ENCODE data around the gene FBXW9.
"Not testable (repeated sequence)": the region's sequence is repeated elsewhere in the genome, so short reads cannot be mapped to it uniquely, and the experiment has no call there.

FBXW9 gene

GRCh38 chr19:12681074-12681987, 15.1 kb downstream of the FBXW9 start, which contains the start of gene DHPS:
Gene DHPS (minus strand): TSS chr19:12681880. CDS start chr19:12681766, 114 bp downstream.
- DNase-seq (ENCODE audit: low read depth in 2 of 2), result peak; percentile 79 to 86

- DNase-seq (ENCODE audit: low read depth in 2 of 2), result no peak
Observed at GRCh38 chr19:12680034-12680433, 16.4 kb downstream of the FBXW9 start.

- DNase-seq (ENCODE audit: low read depth in 2 of 2), result not testable (repeated sequence)
Observed at GRCh38 chr19:12678039-12678438, 18.4 kb downstream of the FBXW9 start.

GRCh38 chr19:12676928-12677327, 19.5 kb downstream of the FBXW9 start:
- DNase-seq (ENCODE audit: low read depth in 2 of 2), result no peak

- DNase-seq (ENCODE audit: low read depth in 2 of 2), result peak; percentile 70 to 71
Observed at GRCh38 chr19:12676384-12676792, 20.0 kb downstream of the FBXW9 start.

GRCh38 chr19:12675940-12676339, 20.5 kb downstream of the FBXW9 start:
- DNase-seq (ENCODE audit: low read depth in 2 of 2), result no peak

- DNase-seq (ENCODE audit: low read depth in 2 of 2), result no peak
Observed at GRCh38 chr19:12675399-12675798, 21.0 kb downstream of the FBXW9 start.

- DNase-seq (ENCODE audit: low read depth in 2 of 2), result no peak
Observed at GRCh38 chr19:12672744-12673143, 23.7 kb downstream of the FBXW9 start.

- no peak for DNase-seq (ENCODE audit: low read depth in 2 of 2)
Observed at GRCh38 chr19:12670159-12670928, 26.1 kb downstream of the FBXW9 start.

- peak; percentile 52 to 54 for DNase-seq (ENCODE audit: low read depth in 2 of 2)
Observed at GRCh38 chr19:12669270-12670158, 26.9 kb downstream of the FBXW9 start.

- peak; percentile 38 to 53 for DNase-seq (ENCODE audit: low read depth in 2 of 2)
Observed at GRCh38 chr19:12668932-12669269, 27.5 kb downstream of the FBXW9 start.

GRCh38 chr19:12668346-12668745, 28.1 kb downstream of the FBXW9 start:
- no peak for DNase-seq (ENCODE audit: low read depth in 2 of 2)

- DNase-seq (ENCODE audit: low read depth in 2 of 2), result no peak
Observed at GRCh38 chr19:12667731-12668302, 28.6 kb downstream of the FBXW9 start.

- peak; percentile 53 to 56 for DNase-seq (ENCODE audit: low read depth in 2 of 2)
Observed at GRCh38 chr19:12666265-12667048, 30.0 kb downstream of the FBXW9 start, which contains the start of the genes MAN2B1 and WDR83. Gene MAN2B1 (minus strand): TSS chr19:12666742. CDS start chr19:12666701, 41 bp downstream. Gene WDR83 (plus strand): TSS chr19:12666807. CDS start chr19:12669791, 2,984 bp downstream.

GRCh38 chr19:12665671-12666264, 30.7 kb downstream of the FBXW9 start:
- DNase-seq (ENCODE audit: low read depth in 2 of 2), result no peak

- DNase-seq (ENCODE audit: low read depth in 2 of 2), result no peak
Observed at GRCh38 chr19:12665281-12665573, 31.2 kb downstream of the FBXW9 start.

- no peak for DNase-seq (ENCODE audit: low read depth in 2 of 2)
Observed at GRCh38 chr19:12664406-12665280, 31.8 kb downstream of the FBXW9 start.

- DNase-seq (ENCODE audit: low read depth in 2 of 2), result no peak
Observed at GRCh38 chr19:12660980-12661379, 35.5 kb downstream of the FBXW9 start.

- no peak for DNase-seq (ENCODE audit: low read depth in 2 of 2)
Observed at GRCh38 chr19:12657966-12658365, 38.5 kb downstream of the FBXW9 start.

Data from activated CD8-positive, alpha-beta memory T cell treated with anti-CD3 and anti-CD28 coated beads for 4 hours (primary cell).